Hippocampal formation (tissue), 2 donors: ENCODE results near the gene ISCU.
"Not testable (repeated sequence)": the region's sequence is repeated elsewhere in the genome, so short reads cannot be mapped to it uniquely, and the experiment has no call there.

Experiments used
- DNase-seq, 2 donors: peaks; one replicate each; lab custom pipeline; 2025; lab: John Stamatoyannopoulos, UW

Gene ISCU

GRCh38 chr12:108589028-108589839 lies 26.8 kb downstream of the ISCU start:
- no peak for DNase-seq

- no peak for DNase-seq
Observed at GRCh38 chr12:108589840-108590229, 27.4 kb downstream of the ISCU start.

GRCh38 chr12:108590463-108590862 lies 28.1 kb downstream of the ISCU start:
- DNase-seq = not testable (repeated sequence)

GRCh38 chr12:108591267-108591980 lies 29.0 kb downstream of the ISCU start:
- DNase-seq = no peak

- DNase-seq = no peak
Observed at GRCh38 chr12:108592033-108592909, 29.9 kb downstream of the ISCU start.

GRCh38 chr12:108594323-108594903 lies 32.0 kb downstream of the ISCU start:
- DNase-seq = no peak

- no peak for DNase-seq
Observed at GRCh38 chr12:108594960-108595710, 32.7 kb downstream of the ISCU start.

GRCh38 chr12:108595711-108596647 lies 33.6 kb downstream of the ISCU start:
- no peak for DNase-seq

- DNase-seq = no peak
Observed at GRCh38 chr12:108596854-108597558, 34.6 kb downstream of the ISCU start.

GRCh38 chr12:108597559-108598471 lies 35.4 kb downstream of the ISCU start, which contains the start of gene TMEM119:
Gene TMEM119 (minus strand): TSS chr12:108598084. CDS start chr12:108592383, 5,701 bp downstream.
- DNase-seq = peak in 1 of 2 donors; percentile 19

GRCh38 chr12:108598553-108599250 lies 36.3 kb downstream of the ISCU start:
- no peak for DNase-seq

- no peak for DNase-seq
Observed at GRCh38 chr12:108599541-108599940, 37.1 kb downstream of the ISCU start.

GRCh38 chr12:108599948-108600701 lies 37.7 kb downstream of the ISCU start:
- no peak for DNase-seq

GRCh38 chr12:108600702-108601007 lies 38.3 kb downstream of the ISCU start:
- DNase-seq = no peak

GRCh38 chr12:108602209-108602705 lies 39.9 kb downstream of the ISCU start:
- no peak for DNase-seq

GRCh38 chr12:108602976-108603704 lies 40.7 kb downstream of the ISCU start:
- no peak for DNase-seq
